ENCODE data around the gene PET117.

DNA sequence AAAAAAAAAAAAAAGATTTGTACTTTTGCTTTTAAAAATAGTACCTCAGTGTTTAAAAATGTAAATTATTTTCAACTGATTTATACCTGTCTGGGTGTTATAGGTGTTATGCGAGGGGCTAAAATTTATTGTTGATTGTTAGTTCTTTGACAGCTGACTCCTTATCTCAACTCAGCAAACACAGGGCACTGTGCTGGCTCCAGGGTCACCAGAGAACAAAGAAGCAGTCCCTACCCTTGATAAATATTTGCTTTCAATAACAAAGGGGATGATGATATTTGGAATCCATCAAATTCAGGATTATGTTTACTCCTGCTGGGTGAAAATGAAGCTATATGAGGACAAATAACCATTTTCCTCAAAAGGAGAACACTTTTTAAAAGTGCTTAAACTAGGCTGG is 34.2 kb upstream of the PET117 start:
- no peak for TF ChIP-seq EP300 (IDR thresholded peaks at IDR 0.05)
- TF ChIP-seq, protein P1, sequence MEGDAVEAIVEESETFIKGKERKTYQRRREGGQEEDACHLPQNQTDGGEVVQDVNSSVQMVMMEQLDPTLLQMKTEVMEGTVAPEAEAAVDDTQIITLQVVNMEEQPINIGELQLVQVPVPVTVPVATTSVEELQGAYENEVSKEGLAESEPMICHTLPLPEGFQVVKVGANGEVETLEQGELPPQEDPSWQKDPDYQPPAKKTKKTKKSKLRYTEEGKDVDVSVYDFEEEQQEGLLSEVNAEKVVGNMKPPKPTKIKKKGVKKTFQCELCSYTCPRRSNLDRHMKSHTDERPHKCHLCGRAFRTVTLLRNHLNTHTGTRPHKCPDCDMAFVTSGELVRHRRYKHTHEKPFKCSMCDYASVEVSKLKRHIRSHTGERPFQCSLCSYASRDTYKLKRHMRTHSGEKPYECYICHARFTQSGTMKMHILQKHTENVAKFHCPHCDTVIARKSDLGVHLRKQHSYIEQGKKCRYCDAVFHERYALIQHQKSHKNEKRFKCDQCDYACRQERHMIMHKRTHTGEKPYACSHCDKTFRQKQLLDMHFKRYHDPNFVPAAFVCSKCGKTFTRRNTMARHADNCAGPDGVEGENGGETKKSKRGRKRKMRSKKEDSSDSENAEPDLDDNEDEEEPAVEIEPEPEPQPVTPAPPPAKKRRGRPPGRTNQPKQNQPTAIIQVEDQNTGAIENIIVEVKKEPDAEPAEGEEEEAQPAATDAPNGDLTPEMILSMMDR (IDR thresholded peaks at IDR 0.05), result no peak
